HG03196 (cell line): ENCODE measurements around the gene CDCA3.
"Not testable (repeated sequence)": the region's sequence is repeated elsewhere in the genome, so short reads cannot be mapped to it uniquely, and the experiment has no call there.

Experiments
- ATAC-seq: cut with Tn5 transposase; IDR thresholded peaks from one replicate; pipeline ENCODE4 v1.9.1; 2021; ENCODE audit not compliant: unreplicated experiment

CDCA3 gene

DNA sequence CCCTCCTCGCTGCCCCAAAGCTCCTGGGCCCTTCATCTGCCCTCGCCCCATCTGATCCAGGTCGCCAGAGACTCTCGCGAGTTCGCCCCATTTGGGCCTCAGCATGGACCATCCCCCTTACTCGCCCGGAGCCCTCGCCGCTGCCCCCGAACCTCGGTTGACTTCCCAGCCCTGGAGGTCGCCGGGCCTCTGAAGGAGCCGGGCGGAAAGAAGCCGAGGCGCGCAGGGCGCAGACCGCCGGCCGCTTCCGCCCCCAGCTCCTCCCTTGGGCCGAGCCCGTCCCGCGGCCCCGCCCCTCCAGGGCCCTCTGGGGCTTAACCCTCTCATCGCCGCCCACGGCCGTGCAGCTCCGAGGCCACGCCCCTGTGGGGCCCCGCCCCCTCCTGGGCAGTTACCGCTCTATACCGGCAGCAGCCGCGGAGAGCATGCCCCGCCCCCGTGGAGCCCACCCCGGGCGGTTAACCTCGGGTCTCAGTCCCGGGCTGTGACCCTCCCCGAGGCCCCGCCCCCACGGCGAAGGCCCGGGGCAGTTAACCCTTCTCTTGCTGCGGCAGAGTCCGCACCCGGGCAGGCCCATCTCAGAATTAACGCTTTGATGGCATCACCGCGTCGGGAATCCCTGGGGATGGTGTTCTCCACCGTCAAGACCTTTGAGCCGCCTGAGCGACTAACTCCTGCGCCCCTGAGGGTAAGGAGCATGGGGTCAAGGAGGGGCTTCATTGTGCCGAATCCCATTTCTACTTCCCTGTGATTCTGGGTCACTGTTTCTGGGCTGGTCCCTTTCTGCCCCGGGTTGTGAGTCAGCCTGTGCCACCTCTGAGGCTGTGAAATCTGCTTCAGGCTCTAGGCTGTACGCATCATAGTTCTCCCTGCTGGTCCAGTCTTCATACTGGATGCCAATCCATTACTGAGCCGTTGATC is 22.3 kb upstream of the CDCA3 start, which contains the start of gene SPSB2:
Gene SPSB2 (minus strand): TSS at position 210 of the 921 bp plus-strand sequence. CDS start 402 bp downstream, outside the sequence.
- ATAC-seq, result peak; percentile 52

DNA sequence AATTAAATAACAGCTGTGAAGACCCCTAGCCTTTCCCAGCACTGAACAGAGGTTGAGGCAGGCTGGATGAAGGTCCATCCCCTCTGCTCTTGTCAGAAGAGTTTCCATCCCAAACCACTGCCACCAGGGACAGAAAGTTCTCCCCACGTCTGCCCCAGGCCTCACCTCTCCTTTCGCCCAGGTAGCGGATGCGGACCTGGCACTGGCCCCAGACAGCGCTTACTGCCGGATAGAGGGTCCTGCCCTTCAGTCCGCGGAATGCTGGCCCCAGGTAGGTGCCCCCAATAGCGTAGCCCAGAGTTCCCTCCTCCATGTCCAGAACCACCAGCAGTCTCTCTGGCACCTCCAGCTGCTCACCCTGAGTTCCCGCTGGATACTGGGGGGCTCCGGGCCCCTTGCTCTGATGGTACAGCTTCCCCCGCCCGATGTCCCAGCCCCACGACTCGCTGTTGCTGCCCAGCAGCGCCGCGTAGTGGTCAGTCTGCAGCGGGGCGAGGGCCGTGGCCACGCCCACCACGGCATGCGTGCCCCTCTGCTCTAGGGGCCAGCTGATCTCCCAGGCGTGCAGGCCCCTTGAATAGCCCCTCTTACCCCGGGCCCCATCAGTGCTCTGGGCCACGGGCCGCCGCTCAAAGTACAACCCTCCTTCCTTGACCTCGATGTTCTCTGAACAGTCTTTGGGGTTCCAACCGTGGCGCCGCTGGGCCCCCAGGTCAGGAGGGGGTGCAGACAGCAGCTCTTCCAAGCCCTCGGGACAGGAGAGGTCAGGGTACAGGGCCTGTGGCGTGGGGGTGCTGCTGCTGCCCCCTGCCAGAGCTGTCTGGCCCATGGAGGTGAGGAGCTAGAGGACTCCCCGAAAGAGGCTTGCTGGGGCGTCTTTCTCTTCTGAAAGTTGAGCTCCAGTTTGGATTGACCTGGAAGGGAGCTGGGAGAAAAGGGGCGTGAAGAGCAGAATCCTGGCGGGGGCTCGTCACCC is 21.3 kb upstream of the CDCA3 start:
- no peak for ATAC-seq

DNA sequence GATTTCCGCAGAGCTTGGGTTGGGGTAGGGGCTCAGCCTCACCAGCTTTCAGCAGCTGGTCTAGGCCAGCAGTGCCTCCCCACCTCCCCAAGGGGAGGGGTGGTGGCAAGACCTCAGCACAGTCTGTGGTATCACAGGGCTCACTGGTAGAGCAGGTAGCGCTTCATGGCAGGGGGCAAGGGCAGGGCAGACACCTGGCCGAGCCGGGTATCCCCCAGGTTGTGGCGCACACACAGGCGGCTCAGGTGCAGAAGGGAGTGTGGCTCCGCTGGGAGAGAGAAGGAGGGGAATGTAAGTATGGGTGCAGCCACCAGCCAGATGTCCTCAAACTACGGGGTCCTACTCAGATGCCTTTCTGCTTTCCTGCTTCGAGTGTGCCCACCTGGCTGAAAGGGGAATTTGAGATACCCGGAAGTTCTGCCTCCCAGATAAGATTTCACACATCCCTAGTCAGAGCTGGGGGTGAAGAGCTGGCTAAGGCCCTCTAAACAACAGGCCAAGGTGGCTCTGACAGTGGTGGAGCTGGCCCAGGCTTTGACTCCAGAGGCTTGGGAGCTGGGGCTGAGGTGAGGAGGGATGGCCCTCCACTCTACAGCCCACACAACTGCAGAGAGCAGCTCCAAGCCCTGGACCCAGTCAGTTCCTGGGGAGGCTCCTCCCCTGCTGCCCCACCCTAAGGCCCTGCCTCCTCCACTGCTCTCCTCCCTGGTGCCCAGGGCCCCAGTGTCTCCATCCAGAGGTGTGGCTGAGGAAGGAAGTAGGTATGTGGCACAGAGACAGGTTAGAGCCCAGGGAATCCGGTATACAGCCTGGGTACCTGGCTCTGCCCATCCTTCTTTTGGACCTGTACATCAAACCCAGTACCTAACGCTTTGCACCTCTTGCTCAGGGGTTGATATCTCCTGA is 20.2 kb upstream of the CDCA3 start:
- ATAC-seq, result no peak

- ATAC-seq, result not testable (repeated sequence)
Measured at GRCh38 chr12:6870304-6870703, 19.2 kb upstream of the CDCA3 start.

GRCh38 chr12:6869049-6870021 is 18.2 kb upstream of the CDCA3 start:
- ATAC-seq, result no peak

DNA sequence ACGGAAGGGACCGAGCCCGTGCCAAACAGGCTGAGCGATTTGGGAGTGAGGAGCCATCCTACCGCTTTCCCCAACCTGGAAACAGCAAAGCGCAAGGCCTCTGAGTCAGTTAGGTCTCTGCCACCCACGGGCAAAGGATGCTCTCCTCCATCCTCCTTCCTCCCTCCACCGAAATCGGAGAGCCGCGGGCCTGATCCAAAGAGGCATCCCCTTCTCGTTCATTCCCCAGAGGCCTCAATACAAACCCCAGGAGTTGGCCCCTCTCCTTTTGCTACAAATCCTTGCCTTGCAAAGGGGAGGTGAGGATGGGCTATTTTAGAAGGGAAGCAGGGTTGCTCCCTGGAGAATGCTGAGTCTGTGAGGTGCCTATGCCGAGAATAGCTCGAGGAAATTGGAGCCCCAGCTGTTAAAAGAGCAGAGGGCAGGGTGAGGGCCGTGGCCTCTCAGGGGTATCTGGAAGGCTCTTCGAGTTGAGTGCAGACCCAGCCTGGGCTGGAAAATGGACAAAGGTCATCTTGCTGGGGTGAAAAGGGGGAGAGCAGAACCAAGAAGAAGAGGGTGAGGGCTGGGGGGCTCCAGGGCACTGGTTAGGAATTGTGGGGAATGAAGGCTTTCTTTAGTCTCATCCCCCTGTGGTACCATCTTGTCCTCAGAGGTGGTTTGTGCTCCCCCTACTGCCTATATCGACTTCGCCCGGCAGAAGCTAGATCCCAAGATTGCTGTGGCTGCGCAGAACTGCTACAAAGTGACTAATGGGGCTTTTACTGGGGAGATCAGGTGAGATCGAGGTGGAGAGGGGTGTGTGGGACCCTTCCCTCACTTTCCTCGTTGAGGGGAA is 17.3 kb upstream of the CDCA3 start:
- ATAC-seq, result no peak

GRCh38 chr12:6867413-6868210 is 16.5 kb upstream of the CDCA3 start, which contains the start of gene TPI1:
TPI1 (plus strand) TSS chr12:6867531; CDS start chr12:6867567, 36 bp downstream.
- ATAC-seq, result no peak

DNA sequence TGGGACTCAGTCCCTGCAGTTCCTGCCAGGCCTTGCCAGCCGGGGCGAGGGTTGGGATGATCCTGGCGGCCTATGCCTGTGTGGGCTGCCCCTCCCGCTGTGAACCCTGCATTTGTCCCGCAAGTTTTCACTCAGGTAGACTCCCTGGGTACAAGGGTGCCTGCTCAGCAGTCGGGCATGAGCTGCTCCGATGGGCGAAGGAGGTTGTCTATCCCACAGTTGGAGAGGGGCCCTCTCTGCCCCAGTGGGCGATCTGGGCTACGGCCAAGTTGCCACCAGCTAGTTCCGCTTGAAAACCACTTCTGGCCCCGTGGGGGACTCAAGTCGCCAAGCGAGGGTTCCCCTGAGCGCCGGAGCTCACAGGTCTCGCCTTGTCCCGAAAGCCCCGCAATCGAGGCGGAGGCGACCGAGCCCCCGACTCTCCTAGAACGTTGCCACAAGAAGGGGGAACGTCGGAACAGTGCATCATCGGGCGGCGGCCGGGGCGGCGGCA is 15.9 kb upstream of the CDCA3 start:
- no peak for ATAC-seq

DNA sequence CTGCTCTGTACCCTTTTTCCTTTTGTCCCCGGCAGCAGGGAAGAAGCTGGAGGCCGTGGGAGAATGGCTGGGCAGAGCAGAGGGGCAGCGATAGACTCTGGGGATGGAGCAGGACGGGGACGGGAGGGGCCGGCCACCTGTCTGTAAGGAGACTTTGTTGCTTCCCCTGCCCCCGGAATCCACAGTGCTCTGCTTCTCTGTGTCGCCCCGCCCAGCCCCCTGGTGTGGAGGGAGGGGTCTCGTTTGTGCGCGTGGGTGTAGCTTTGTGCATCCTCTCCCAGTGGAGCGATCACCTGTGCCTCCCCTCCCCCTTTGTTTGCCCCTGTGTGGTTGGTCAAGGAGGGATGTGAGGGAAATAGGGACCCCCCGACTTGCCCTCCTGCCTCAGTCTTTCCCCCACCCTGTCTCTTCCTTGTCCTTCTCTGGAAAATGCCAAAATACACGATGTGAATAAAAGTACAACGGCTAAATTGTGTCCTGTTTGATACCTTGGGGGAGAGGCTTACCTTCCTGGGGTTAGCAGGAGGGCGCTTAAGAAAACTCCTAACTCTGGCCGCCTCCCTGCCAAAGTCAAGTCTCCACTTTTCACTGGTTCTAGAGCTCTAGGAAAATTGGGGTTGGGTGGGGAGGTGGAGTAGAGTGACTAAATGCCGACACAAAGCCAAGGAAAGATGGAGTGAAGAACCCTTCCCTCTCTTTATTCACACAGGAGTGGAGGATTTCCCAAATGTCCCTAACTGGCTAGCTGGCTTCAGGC is 15.3 kb upstream of the CDCA3 start:
- no peak for ATAC-seq

GRCh38 chr12:6865307-6865706 is 14.2 kb upstream of the CDCA3 start:
- ATAC-seq, result not testable (repeated sequence)

- ATAC-seq, result no peak
Measured at GRCh38 chr12:6863586-6864321, 12.7 kb upstream of the CDCA3 start.

- no peak for ATAC-seq
Measured at GRCh38 chr12:6863033-6863432, 11.9 kb upstream of the CDCA3 start.

- no peak for ATAC-seq
Measured at GRCh38 chr12:6861391-6861790, 10.3 kb upstream of the CDCA3 start.

- no peak for ATAC-seq
Measured at GRCh38 chr12:6860942-6861341, 9.9 kb upstream of the CDCA3 start.

DNA sequence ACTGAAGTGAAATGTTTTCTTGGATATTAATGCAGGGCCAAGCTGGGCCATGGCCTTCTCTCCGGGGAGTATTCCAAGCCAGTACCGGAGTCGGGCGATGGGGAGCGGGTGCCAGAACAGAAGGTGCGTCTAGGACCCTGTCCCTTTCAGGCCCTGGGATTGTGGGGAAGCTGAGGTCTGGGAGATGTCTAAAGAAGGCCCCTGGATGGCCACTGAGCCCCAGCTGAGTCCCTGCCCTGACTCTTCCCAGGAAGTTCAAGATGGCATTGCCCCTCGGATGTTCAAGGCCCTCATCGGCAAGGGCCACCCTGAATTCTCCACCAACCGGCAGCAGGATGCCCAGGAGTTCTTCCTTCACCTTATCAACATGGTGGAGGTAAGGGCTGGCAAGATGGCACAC is 9.0 kb upstream of the CDCA3 start:
- no peak for ATAC-seq

DNA sequence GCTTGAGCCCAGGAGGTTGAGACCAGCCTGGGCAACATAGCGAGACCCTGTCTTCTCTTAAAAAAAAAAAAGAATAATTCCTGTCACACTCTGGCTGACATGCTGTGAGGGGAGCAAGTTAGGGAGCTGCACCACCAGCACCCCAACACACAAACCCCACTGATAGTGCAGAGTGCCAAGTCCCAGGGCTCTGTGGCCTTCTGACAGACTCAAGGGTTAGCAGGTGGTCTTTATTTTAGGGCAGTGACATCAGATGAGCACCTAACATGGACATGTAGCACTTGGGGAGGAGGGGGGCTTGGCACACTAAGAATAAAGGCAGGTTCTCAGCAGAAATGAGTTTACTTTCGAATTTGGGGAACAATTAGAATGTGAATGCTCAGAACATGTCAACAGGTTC is 7.7 kb upstream of the CDCA3 start:
- no peak for ATAC-seq
